MM.1S (cell line): ENCODE data around the gene AASDHPPT.

Experiments
- DNase-seq: peaks from one replicate; pipeline ENCODE4 v3.0.0-alpha.2; 2015
- H2AFZ ChIP-seq: fragments of 300-600 bp; sonication (generic); 2 replicates; pipeline ENCODE4 v1.6.0; 2016; ENCODE audit warnings: antibody characterized with exemption, low read length
- H3F3A ChIP-seq: fragments of 300-600 bp; sonication (generic); 2 replicates; pipeline ENCODE4 v1.6.1; 2016; ENCODE audit warnings: mild to moderate bottlenecking, antibody characterized with exemption, low read length, moderate library complexity, mixed read lengths; ENCODE audit not compliant: insufficient read depth
- H3K27ac ChIP-seq: fragments of 300-600 bp; sonication (generic); 2 replicates; pipeline ENCODE4 v1.5.1; 2016; ENCODE audit warnings: mild to moderate bottlenecking, low read length
- H3K27me3 ChIP-seq: fragments of 300-600 bp; sonication (generic); replicated peaks from 2 replicates; pipeline ENCODE4 v1.6.0; 2016; ENCODE audit warnings: low read length; ENCODE audit not compliant: insufficient read depth
- H3K36me3 ChIP-seq: fragments of 300-600 bp; sonication (generic); replicated peaks from 2 replicates; pipeline ENCODE4 v1.6.1; 2016; ENCODE audit warnings: mild to moderate bottlenecking, low read length, mixed read lengths; ENCODE audit not compliant: insufficient read depth
- H3K4me1 ChIP-seq: fragments of 300-600 bp; sonication (generic); 2 replicates; pipeline ENCODE4 v1.6.1; 2016; ENCODE audit warnings: low read length, mixed read lengths
- H3K4me2 ChIP-seq: fragments of 300-600 bp; sonication (generic); 2 replicates; pipeline ENCODE4 v1.6.0; 2016; ENCODE audit warnings: low read depth, low read length
- H3K4me3 ChIP-seq: fragments of 300-600 bp; sonication (generic); 2 replicates; pipeline ENCODE4 v1.5.1; 2016; ENCODE audit warnings: low read length, mixed read lengths
- H3K79me2 ChIP-seq: fragments of 300-600 bp; sonication (generic); 2 replicates; pipeline ENCODE4 v1.6.1; 2016; ENCODE audit warnings: mixed run types, low read length, mixed read lengths
- H3K9ac ChIP-seq: fragments of 300-600 bp; sonication (generic); 2 replicates; pipeline ENCODE4 v1.6.1; 2016; ENCODE audit warnings: low read length, mixed read lengths
- H3K9me2 ChIP-seq: fragments of 300-600 bp; sonication (generic); replicated peaks from 2 replicates; pipeline ENCODE4 v1.6.1; 2016; ENCODE audit warnings: mild to moderate bottlenecking, low read length, mixed read lengths; ENCODE audit not compliant: insufficient read depth
- H3K9me3 ChIP-seq: fragments of 300-600 bp; sonication (generic); replicated peaks from 2 replicates; pipeline ENCODE4 v1.6.1; 2016; ENCODE audit warnings: mild to moderate bottlenecking, low read length, mixed read lengths; ENCODE audit not compliant: insufficient read depth
- H4K20me1 ChIP-seq: fragments of 300-600 bp; sonication (generic); 2 replicates; pipeline ENCODE4 v1.6.1; 2016; ENCODE audit warnings: mild to moderate bottlenecking, low read length, moderate library complexity, mixed read lengths; ENCODE audit not compliant: insufficient read depth
- CTCF ChIP-seq: fragments of 300-600 bp; sonication (generic); IDR thresholded peaks from 2 replicates; pipeline ENCODE4 v1.5.1; 2016; ENCODE audit warnings: antibody characterized with exemption, low read length, mixed read lengths
- EZH2 ChIP-seq: fragments of 300-600 bp; sonication (generic); optimal IDR thresholded peaks from 2 replicates; pipeline ENCODE3; 2017; ENCODE audit warnings: low read depth, mild to moderate bottlenecking, antibody characterized with exemption, low read length, mixed read lengths
- EZH2phosphoT487 ChIP-seq: fragments of 300-600 bp; sonication (generic); IDR thresholded peaks from 2 replicates; pipeline ENCODE4 v1.6.1; 2018; ENCODE audit warnings: antibody characterized with exemption, low read length

Gene AASDHPPT

GRCh38 chr11:106031936-106032335 lies 45.5 kb upstream of the AASDHPPT start:
- no peak for TF ChIP-seq CTCF
- no peak for TF ChIP-seq EZH2
- no peak for TF ChIP-seq EZH2phosphoT487

GRCh38 chr11:106032861-106033260 lies 44.6 kb upstream of the AASDHPPT start:
- no peaks in the 10 kb centered on the region for H3K27me3 ChIP-seq
- no peaks in the 10 kb centered on the region for H3F3A ChIP-seq
- no peak overlapping the region for H3K4me2 ChIP-seq
- no peak overlapping the region for H3K9ac ChIP-seq
- H3K36me3 ChIP-seq, result no peaks in the 10 kb centered on the region
- H2AFZ ChIP-seq, result no peak overlapping the region
- no peak overlapping the region for H3K27ac ChIP-seq
- no peaks in the 10 kb centered on the region for H3K9me3 ChIP-seq
- no peaks in the 10 kb centered on the region for H4K20me1 ChIP-seq
- DNase-seq, result no peak
- no peaks in the 10 kb centered on the region for H3K9me2 ChIP-seq
- no peaks in the 10 kb centered on the region for H3K4me1 ChIP-seq
- H3K79me2 ChIP-seq, result no peaks in the 10 kb centered on the region
- H3K4me3 ChIP-seq, result no peak overlapping the region
- no peak for TF ChIP-seq EZH2phosphoT487
- no peak for TF ChIP-seq CTCF
- TF ChIP-seq EZH2, result no peak

More at GRCh38 chr11:106031936-106032335, 45.5 kb upstream of the AASDHPPT start:
- no peak for DNase-seq
- Histone ChIP-seq H3K27ac (no peak overlapping the region), H3K9me3 (no peaks in the 10 kb centered on the region), H3K4me2 (no peak overlapping the region), H3F3A (no peaks in the 10 kb centered on the region), H3K27me3 (no peaks in the 10 kb centered on the region), H4K20me1 (no peaks in the 10 kb centered on the region), H3K9ac (no peak overlapping the region), H2AFZ (no peak overlapping the region), H3K36me3 (no peaks in the 10 kb centered on the region), H3K4me3 (no peak overlapping the region), H3K79me2 (no peaks in the 10 kb centered on the region), H3K4me1 (no peaks in the 10 kb centered on the region), H3K9me2 (no peaks in the 10 kb centered on the region)

GRCh38 chr11:106043540-106043939 lies 33.9 kb upstream of the AASDHPPT start:
- H3K4me3 ChIP-seq, result no peak overlapping the region
- H3K27ac ChIP-seq, result no peak overlapping the region
- TF ChIP-seq CTCF (no peak), EZH2 (no peak), EZH2phosphoT487 (no peak)
- no peak for DNase-seq
- no peak overlapping the region for H3K9ac ChIP-seq
- H3K4me1 ChIP-seq, result no peaks in the 10 kb centered on the region
- H3K9me3 ChIP-seq, result no peaks in the 10 kb centered on the region
- H3K79me2 ChIP-seq, result no peaks in the 10 kb centered on the region
- no peak overlapping the region for H2AFZ ChIP-seq
- no peaks in the 10 kb centered on the region for H3F3A ChIP-seq
- no peaks in the 10 kb centered on the region for H4K20me1 ChIP-seq
- no peaks in the 10 kb centered on the region for H3K27me3 ChIP-seq
- no peaks in the 10 kb centered on the region for H3K36me3 ChIP-seq
- H3K4me2 ChIP-seq, result no peak overlapping the region
- H3K9me2 ChIP-seq, result no peaks in the 10 kb centered on the region
